Measurements from ENCODE around the gene EFNB2.

GRCh38 chr13:106450991-106451390, 84.5 kb downstream of the EFNB2 start:
- no peak for TF ChIP-seq RAD21 (IDR thresholded peaks at IDR 0.05 in 1 of 2, conservative IDR thresholded peaks at IDR 0.05 in 1 of 2; ENCODE audit: low read depth in 2 of 2, low read length in 2 of 2)
- no peak for TF ChIP-seq EZH2 (IDR thresholded peaks at IDR 0.05; ENCODE audit: low read depth, low read length, severe bottlenecking)
- TF ChIP-seq TAF1 (IDR thresholded peaks at IDR 0.05; ENCODE audit: low read depth, low read length), result no peak
- TF ChIP-seq PHF8 (conservative IDR thresholded peaks at IDR 0.05; ENCODE audit: low read depth, low read length), result no peak
- no peak for TF ChIP-seq EP300 (IDR thresholded peaks at IDR 0.05; ENCODE audit: borderline replicate concordance in 1 of 2, low read depth in 2 of 2, low read length in 2 of 2)
- TF ChIP-seq, protein P1, sequence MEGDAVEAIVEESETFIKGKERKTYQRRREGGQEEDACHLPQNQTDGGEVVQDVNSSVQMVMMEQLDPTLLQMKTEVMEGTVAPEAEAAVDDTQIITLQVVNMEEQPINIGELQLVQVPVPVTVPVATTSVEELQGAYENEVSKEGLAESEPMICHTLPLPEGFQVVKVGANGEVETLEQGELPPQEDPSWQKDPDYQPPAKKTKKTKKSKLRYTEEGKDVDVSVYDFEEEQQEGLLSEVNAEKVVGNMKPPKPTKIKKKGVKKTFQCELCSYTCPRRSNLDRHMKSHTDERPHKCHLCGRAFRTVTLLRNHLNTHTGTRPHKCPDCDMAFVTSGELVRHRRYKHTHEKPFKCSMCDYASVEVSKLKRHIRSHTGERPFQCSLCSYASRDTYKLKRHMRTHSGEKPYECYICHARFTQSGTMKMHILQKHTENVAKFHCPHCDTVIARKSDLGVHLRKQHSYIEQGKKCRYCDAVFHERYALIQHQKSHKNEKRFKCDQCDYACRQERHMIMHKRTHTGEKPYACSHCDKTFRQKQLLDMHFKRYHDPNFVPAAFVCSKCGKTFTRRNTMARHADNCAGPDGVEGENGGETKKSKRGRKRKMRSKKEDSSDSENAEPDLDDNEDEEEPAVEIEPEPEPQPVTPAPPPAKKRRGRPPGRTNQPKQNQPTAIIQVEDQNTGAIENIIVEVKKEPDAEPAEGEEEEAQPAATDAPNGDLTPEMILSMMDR (IDR thresholded peaks at IDR 0.05; ENCODE audit: control extremely low read depth in 1 of 3, insufficient read depth in 1 of 3, low read depth in 1 of 3, low read length in 3 of 3), result no peak
- no peak for TF ChIP-seq JUND (IDR thresholded peaks at IDR 0.05; ENCODE audit: low read length)

Measured in H1 (cell line).